Measurements from ENCODE around the gene AKAP11.

Gene AKAP11

DNA sequence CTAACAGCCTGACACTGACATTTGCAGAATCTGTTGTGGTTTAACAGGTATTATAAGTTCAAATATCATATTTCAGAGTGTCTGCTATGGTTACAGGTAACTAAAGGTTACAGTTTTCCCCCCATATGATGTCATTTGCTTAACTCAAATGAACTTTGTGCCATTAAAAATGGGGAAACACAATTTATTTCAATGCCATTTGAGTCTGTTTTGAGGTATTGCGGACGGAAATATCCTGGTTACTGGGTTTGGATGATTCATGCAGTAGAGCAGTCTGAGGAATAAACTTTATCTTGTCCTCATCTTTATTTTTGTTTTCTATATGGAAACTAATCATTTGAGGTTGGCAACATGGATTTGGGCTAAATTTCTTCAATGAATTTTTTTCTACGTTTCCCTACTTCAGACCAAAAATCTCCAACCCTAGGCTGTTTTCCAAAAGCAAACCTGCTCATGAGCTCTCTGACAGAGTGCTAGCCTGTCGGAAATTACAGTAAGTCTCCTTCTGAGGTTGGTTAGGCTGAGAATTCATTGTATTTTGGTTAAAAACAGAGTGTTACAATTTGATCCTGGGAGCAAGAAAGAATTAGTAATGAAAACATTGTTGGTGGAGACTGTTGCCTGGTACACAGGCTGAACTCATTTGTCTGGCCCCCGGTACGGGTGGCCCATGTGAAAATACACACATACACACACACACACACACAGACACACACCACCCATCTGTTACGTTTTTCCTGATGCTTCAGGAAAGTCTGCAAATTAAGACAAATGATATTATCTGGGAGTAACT, 66.1 kb downstream of the AKAP11 start:
- no peak for DNase-seq

DNA sequence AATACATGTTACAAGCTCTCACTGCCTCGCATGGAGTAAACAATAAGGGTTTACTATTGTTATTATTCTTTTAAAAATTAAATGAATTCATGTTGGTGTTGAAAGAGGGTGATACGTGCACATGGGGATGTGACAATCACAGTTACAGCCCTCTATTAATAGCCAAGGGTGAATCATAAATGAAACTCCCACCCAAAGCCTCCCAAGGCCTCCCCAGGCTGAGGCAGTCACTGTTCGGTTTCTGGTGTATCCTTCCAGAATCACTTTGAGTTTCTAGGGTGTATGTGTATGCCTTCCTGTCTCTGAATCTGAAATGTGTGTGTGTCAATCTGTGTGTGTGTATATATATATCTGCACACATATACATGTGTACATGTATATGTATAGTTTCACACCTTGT, 73.4 kb downstream of the AKAP11 start:
- DNase-seq, result no peak

GRCh38 chr13:42348576-42348975, 76.6 kb downstream of the AKAP11 start:
- no peak for DNase-seq

DNA sequence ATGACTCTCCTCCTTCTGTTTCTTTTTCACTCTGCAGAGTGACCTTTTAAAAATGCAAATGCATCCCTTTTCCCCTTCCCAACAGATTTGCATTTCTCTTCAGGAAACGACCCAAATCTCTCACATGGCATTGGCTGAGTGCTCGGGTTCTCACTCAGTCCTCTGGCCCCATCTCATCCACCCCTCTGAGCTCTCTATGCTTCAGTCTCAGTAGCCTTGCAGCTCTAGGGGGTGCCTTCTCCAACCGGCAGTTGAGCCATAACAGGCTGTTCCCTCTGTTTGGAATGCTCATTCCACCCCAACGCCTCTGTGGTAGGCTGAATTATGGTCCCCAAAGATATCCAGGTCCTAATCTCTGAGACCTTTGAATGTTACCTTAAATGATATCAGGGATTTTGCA, 78.2 kb downstream of the AKAP11 start:
- no peak for DNase-seq

- DNase-seq, result peak; percentile 46
These were observed 82.5 kb downstream of the AKAP11 start for GRCh38 chr13:42354241-42355091.

DNA sequence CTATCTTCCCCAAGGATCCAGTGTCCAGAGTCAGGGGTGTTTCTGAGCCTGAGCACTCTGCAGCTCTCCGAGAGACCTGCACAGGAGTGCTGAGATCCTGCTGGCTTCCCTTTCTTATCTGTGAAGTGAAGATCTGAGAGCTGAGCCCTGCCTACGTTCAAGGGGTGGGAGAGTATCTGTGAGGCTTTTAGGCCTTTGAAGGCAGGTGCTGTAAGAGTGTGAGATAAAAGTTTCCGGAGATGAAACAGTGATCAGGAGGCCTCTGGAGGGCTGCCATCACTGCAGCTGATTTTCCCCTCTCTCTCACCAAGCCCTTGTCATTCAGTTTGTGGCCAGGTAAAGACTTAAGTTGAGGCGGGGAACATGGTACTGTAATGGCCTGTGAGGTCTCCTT, 83.1 kb downstream of the AKAP11 start:
- peak; percentile 56 for DNase-seq

- no peak for DNase-seq
These were observed 83.7 kb downstream of the AKAP11 start for GRCh38 chr13:42355491-42356183.

DNA sequence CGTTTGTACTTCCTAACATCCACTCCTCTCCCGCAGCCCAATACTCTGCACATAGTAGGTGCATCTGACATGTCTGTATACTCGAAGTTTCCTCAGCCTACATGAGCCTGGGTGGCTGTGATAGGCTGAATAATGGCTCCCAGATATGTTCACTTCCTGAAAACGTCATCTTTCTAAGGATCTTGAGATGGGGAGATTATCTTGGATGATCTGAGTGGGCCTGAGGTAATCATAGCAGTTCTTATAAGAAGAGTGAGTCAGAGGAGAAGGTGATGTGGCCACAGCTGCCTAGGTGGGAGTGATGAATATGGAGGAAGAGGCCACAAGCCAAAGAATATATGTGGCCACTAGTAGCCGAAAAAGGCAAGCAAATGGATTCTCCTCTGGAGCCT, 84.2 kb downstream of the AKAP11 start:
- DNase-seq, result no peak

DNA sequence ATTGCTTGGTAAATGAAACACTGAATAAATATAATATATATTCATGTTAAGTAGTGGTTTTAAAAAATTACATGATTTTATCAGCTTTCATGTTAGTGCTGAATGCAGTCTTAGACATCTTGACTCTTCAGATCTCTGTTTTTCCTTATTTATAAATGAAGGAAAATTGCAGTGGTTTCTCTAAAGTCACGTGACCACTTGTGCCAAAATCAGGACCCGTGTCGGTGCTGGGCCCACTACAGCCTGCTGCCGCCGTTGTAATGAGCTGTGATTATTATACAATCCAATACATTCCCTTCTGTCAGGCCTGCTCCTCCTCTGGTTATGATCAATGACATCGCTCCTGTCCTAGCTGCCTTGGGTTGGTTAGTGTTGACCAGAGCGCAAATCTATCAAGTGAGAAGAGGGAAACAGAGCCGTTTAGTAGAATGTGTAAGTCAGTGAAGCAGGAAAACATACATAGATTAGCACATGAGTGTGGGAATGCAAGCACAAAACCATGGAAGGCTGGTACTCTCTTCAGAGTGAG, 88.2 kb downstream of the AKAP11 start:
- DNase-seq, result no peak

DNA sequence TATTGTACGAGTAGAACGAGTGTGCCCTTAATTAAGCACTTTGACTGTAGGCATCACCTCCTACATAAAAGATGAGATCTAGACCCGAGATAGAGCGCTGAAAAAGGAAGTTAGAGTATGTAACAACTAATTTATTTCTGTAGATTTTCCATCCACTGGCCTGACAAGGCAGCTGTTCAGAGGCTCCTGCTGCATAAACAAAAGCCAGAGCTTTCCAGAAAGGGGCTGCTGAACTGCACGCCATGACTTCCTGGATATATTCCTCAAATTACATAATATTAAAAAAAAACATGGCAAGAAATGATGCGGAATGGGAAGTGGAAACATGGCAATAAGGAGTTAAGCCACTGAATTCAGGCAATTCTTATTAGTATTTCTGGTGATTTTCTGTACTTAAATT, 89.7 kb downstream of the AKAP11 start:
- DNase-seq, result no peak

DNA sequence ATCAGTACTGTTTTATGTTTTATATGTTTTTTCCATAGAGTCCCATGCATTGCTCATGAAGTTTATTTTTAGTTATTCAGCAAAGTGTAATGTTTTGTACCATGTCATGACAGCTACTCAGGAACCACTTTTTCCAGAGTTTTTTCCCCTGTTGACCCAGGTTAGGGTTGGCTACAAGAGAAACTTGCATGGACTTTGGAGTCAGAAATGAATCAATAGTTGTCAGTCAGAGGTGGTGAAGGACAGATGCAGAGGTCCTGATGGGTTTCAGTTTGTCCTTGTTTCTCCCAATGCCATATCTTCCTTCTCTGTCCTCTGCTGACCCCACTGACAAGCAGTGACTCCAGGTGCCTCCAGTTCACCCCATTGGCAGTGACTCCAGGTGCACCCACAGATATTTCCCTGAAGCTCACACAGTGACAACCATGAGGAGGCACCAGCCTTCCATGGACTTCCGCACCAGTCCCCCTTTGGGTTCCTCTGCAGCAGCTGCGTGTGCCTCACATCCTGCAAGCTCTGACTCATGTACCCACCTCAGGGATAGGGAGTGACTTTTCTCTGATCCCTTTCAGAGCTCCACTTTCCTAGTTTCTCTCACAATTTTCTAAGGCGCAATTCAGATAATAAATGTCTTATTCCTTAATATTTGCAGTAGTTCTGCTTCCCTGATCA, 92.1 kb downstream of the AKAP11 start:
- no peak for DNase-seq

DNA sequence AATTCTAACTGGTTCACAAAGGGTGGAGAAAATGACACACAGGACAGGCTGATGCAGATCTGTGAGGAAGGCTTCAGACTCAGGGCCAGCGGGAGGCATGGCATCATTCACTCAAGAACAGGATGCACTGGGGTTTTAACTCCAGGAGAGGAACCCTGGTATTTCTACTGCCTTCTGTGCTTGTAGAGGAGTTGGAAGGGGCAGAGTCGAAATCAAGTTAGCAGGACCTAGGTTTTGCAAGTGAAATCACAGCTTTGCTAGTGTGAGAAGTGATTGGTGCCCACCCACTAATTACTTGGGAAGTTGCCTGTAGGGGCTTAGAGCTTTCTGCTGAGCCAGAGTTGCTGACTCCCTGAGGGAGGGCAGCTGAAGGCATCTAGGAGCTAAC, 92.7 kb downstream of the AKAP11 start:
- DNase-seq, result no peak

DNA sequence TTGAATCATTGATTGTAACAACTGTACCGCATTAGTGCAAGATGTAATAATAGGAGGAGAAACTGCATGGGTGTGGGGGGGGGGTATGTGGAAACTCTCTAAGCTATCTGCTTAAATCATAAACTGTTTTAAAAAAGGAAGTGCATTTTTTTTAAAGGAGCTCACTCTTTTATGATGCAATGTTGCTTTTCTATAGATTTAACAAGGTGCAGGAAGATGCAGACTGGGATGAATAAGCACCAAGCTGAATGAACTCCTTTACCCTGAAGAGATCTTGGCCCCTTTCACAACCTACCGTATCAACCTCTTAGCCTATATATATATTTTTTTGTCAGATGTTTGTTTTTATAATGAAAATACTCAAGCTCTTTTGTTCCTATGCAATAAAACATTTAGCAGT, 95.9 kb downstream of the AKAP11 start:
- DNase-seq, result no peak

GRCh38 chr13:42369071-42369797, 97.3 kb downstream of the AKAP11 start:
- DNase-seq, result no peak

- DNase-seq, result no peak
These were observed 98.3 kb downstream of the AKAP11 start for GRCh38 chr13:42370229-42370628.
